A673 (cell line): ENCODE data around the gene LHPP. TPM values are rescaled to one million over a fixed set of nuclear protein-coding genes. Genes with fewer than 3 reads are reported as not detected.

ENCODE experiments used
- BruUV-seq: library from RNA; stranded (reverse); fragments of 400-500 nt; replicated peaks from 2 replicates; lab custom pipeline; 2021; lab: Mats Ljungman, UMichigan
- CTCF ChIA-PET: fragments of 300-600 bp; sonication (Branson Sonifier 250); formaldehyde crosslinking; loops from one replicate; lab custom pipeline; 2022; ENCODE audit warnings: antibody characterized with exemption; lab: Charles Lee
- POLR2A ChIA-PET: fragments of 300-600 bp; sonication (Branson Sonifier 250); formaldehyde crosslinking; loops from one replicate; lab custom pipeline; 2022; ENCODE audit warnings: antibody characterized with exemption; ENCODE audit not compliant: low non-redundant PET; lab: Charles Lee
- DNase-seq: peaks from one replicate; pipeline ENCODE4 v3.0.0-alpha.2; 2015; ENCODE audit warnings: low spot score
- H3K27ac ChIP-seq: fragments of 200-600 bp; sonication (generic); 2 replicates; pipeline ENCODE4 v1.5.1; 2016; ENCODE audit warnings: mixed run types, low read depth, mild to moderate bottlenecking, mixed read lengths, antibody characterized with exemption, low read length; ENCODE audit not compliant: poor library complexity, severe bottlenecking
- H3K27me3 ChIP-seq: fragments of 200-600 bp; sonication (generic); replicated peaks from 2 replicates; pipeline ENCODE4 v1.6.1; 2017; ENCODE audit warnings: mixed run types, low read depth, mild to moderate bottlenecking, mixed read lengths, antibody characterized with exemption, low read length; ENCODE audit not compliant: insufficient read depth, poor library complexity
- H3K36me3 ChIP-seq: fragments of 200-600 bp; sonication (generic); 2 replicates; pipeline ENCODE4 v1.6.1; 2016; ENCODE audit warnings: mixed run types, mild to moderate bottlenecking, mixed read lengths, antibody characterized with exemption, low read length; ENCODE audit not compliant: insufficient read depth, poor library complexity, severe bottlenecking
- H3K4me1 ChIP-seq: fragments of 200-600 bp; sonication (generic); 2 replicates; pipeline ENCODE4 v1.6.1; 2017; ENCODE audit warnings: mixed run types, mild to moderate bottlenecking, mixed read lengths, antibody characterized with exemption, low read length; ENCODE audit not compliant: insufficient read depth, poor library complexity, severe bottlenecking
- H3K4me3 ChIP-seq: fragments of 200-600 bp; sonication (generic); 2 replicates; pipeline ENCODE4 v1.5.1; 2016; ENCODE audit warnings: low read depth, mixed run types, mild to moderate bottlenecking, mixed read lengths, low read length; ENCODE audit not compliant: poor library complexity, severe bottlenecking
- H3K9me3 ChIP-seq: fragments of 200-600 bp; sonication (generic); 2 replicates; pipeline ENCODE4 v1.6.1; 2016; ENCODE audit warnings: mixed run types, low read depth, mild to moderate bottlenecking, mixed read lengths, antibody characterized with exemption, low read length; ENCODE audit not compliant: poor library complexity, severe bottlenecking
- CTCF ChIP-seq: fragments of 300-800, 200-600 bp; sonication (generic); conservative IDR thresholded peaks from 2 replicates; pipeline ENCODE4 v1.5.1; 2017; ENCODE audit warnings: low read depth, mild to moderate bottlenecking, antibody characterized with exemption, low read length, moderate library complexity, mixed read lengths
- EZH2 ChIP-seq: fragments of 200-600 bp; sonication (generic); IDR thresholded peaks from 2 replicates; pipeline ENCODE4 v1.6.1; 2017; ENCODE audit warnings: borderline replicate concordance, low read depth, mild to moderate bottlenecking, mixed read lengths, antibody characterized with exemption, low read length; ENCODE audit not compliant: poor library complexity, severe bottlenecking
- intact Hi-C: fragments of 100-400 bp; cut with micrococcal nuclease; formaldehyde crosslinking; loops from one replicate; pipeline ENCODE4 v1.10.0; 2022; ENCODE audit not compliant: unreplicated experiment
- total RNA-seq: library from RNA; stranded (reverse); gene quantifications from 2 replicates; pipeline ENCODE4 v1.2.3, GENCODE V29; 2021

Gene LHPP
- total RNA-seq, 1 experiment from 2014 or later: 2.3 TPM

GRCh38 chr10:124530816-124531215, 69.2 kb downstream of the LHPP start:
- Histone ChIP-seq H3K9me3 (no peaks in the 10 kb centered on the region), H3K4me3 (no peak overlapping the region), H3K4me1 (no peaks in the 10 kb centered on the region), H3K27me3 (no peaks in the 10 kb centered on the region), H3K36me3 (no peaks in the 10 kb centered on the region), H3K27ac (no peak overlapping the region)
- intact Hi-C loops: loop anchor here (2.0 to 5.0 kb wide), 2 partner anchors 210 to 296 kb away; no protein-coding TSS in a partner anchor
- no peak for DNase-seq
- no peak for TF ChIP-seq CTCF
- TF ChIP-seq EZH2: no peak
- POLR2A ChIA-PET: no interaction called here
- CTCF ChIA-PET: interaction anchor here (0.6 to 2.3 kb wide), 5 partner anchors 10 to 296 kb away, joined by 3 to 30 read pairs (median 3); no protein-coding TSS in a partner anchor
- BruUV-seq: no TSS peak

- H3K4me1 ChIP-seq: no peaks in the 10 kb centered on the region
- TF ChIP-seq CTCF (peak; percentile 35; the same call in 1 of the 2 replicates), EZH2 (no peak)
- CTCF ChIA-PET: interaction anchor here (1.0 kb wide), 1 partner anchor 213 kb away, joined by 3 read pairs; no protein-coding TSS in a partner anchor
- POLR2A ChIA-PET: no interaction called here
- H3K27ac ChIP-seq: no peak overlapping the region
- intact Hi-C loops: loop anchor here (5.0 kb wide), 1 partner anchor 295 kb away; no protein-coding TSS in a partner anchor
- H3K27me3 ChIP-seq: no peaks in the 10 kb centered on the region
- H3K36me3 ChIP-seq: no peaks in the 10 kb centered on the region
- no peak overlapping the region for H3K4me3 ChIP-seq
- no TSS peak for BruUV-seq
- no peak for DNase-seq
- no peaks in the 10 kb centered on the region for H3K9me3 ChIP-seq
These were observed 70.6 kb downstream of the LHPP start for GRCh38 chr10:124532106-124532641.

GRCh38 chr10:124532788-124533187, 71.2 kb downstream of the LHPP start:
- TF ChIP-seq CTCF (no peak), EZH2 (no peak)
- no peak for DNase-seq
- no peaks in the 10 kb centered on the region for H3K36me3 ChIP-seq
- no peak overlapping the region for H3K27ac ChIP-seq
- H3K4me3 ChIP-seq: no peak overlapping the region
- ChIA-PET CTCF (interaction anchor here (1.0 kb wide), 1 partner anchor 213 kb away, joined by 3 read pairs; no protein-coding TSS in a partner anchor), POLR2A (no interaction called here)
- no peaks in the 10 kb centered on the region for H3K9me3 ChIP-seq
- no TSS peak for BruUV-seq
- no peaks in the 10 kb centered on the region for H3K4me1 ChIP-seq
- no peaks in the 10 kb centered on the region for H3K27me3 ChIP-seq
- intact Hi-C loops: loop anchor here (5.0 kb wide), 1 partner anchor 295 kb away; no protein-coding TSS in a partner anchor
